ENCODE data around the gene CACNA1C. TPM values are rescaled to one million over a fixed set of nuclear protein-coding genes. Genes with fewer than 3 reads are reported as not detected.

The CACNA1C gene
- total RNA-seq, 4 donors from 2014 or later = 1.5 to 13.5 (median 2.1) TPM

DNA sequence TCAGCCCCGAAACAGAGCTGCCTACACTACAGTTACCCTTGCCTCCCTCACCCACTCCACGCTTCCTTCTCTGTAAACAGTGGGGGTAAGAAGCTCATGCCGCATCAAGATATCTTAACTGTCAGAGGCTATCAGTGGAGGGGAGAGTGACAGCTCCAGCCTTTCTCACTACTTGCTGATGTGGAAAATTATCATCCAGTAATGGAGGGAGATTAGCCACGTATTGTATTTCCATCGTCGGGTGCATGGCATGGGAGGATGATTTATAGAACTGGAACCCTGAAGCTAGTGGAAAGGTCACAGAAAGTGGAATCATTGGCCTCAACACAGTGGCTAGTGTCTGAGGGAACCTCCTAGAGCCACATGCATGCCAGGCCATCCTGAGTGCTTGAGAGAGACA, 471.1 kb downstream of the CACNA1C start:
- no peaks in the 10 kb centered on the region for H3K36me3 ChIP-seq
- no peaks in the 10 kb centered on the region for H3K27me3 ChIP-seq
- WGBS, 2 donors = 76 to 77% methylated on average over 4 to 6 of the region's 6 CpGs
- intact Hi-C loops (cut with DNase I) = no loop called here
- no peaks in the 10 kb centered on the region for H3K4me1 ChIP-seq
- no peak overlapping the region for H3K4me3 ChIP-seq
- H3K9me3 ChIP-seq = no peaks in the 10 kb centered on the region
- TF ChIP-seq, protein P1, sequence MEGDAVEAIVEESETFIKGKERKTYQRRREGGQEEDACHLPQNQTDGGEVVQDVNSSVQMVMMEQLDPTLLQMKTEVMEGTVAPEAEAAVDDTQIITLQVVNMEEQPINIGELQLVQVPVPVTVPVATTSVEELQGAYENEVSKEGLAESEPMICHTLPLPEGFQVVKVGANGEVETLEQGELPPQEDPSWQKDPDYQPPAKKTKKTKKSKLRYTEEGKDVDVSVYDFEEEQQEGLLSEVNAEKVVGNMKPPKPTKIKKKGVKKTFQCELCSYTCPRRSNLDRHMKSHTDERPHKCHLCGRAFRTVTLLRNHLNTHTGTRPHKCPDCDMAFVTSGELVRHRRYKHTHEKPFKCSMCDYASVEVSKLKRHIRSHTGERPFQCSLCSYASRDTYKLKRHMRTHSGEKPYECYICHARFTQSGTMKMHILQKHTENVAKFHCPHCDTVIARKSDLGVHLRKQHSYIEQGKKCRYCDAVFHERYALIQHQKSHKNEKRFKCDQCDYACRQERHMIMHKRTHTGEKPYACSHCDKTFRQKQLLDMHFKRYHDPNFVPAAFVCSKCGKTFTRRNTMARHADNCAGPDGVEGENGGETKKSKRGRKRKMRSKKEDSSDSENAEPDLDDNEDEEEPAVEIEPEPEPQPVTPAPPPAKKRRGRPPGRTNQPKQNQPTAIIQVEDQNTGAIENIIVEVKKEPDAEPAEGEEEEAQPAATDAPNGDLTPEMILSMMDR (IDR thresholded peaks at IDR 0.05) = no peak
- no peak for TF ChIP-seq POLR2A (IDR thresholded peaks at IDR 0.05)
- DNase-seq = no peak
- no peak overlapping the region for H3K27ac ChIP-seq

DNA sequence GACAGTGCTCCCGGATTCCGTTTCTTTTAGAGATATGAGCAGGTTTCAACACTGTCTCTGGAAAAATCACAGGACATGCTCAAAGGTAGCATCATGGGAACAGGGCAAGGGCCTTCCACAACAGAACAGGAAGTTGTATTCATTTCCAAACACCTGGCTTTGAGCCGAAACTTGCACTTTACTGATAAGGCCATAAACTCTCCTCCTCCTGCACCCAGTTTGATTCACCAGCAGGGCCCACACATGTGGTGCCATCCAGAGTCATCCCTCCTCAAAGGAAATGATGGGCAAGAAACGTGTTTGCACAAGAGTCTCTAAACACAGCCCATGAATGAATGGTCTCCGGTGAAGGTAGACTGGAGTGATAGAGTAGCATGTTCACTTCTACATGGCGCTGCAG, 473.6 kb downstream of the CACNA1C start:
- Histone ChIP-seq H3K36me3 (no peaks in the 10 kb centered on the region), H3K9me3 (no peaks in the 10 kb centered on the region), H3K4me1 (no peaks in the 10 kb centered on the region), H3K27ac (no peak overlapping the region), H3K27me3 (no peaks in the 10 kb centered on the region), H3K4me3 (no peak overlapping the region)
- DNase-seq = no peak
- intact Hi-C loops (cut with DNase I) = no loop called here
- WGBS, 2 donors = 68 to 69% methylated on average over 5 to 6 of the region's 6 CpGs
- TF ChIP-seq, protein P1 (IDR thresholded peaks at IDR 0.05) = no peak
- no peak for TF ChIP-seq POLR2A (IDR thresholded peaks at IDR 0.05)

DNA sequence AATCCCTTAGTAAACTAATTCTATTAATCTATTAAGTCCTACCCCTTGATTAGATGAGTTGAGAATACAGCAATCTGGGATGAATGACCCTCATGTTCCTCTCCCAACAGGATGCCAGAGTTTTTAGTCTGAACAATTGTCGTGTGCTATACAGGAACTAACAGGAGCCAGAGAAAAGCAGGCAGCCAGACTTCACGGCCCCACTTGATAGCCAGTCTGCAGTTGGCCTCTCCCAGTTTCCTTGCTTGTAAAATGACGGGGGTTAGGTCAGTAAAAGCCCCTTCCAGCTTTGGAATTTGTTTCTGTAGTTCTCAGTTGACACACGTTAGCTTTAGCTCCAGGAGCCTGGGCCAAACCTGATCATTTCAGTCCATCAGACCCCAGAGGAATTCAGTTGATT, 475.2 kb downstream of the CACNA1C start:
- TF ChIP-seq POLR2A (IDR thresholded peaks at IDR 0.05) = no peak
- TF ChIP-seq, protein P1 (IDR thresholded peaks at IDR 0.05) = no peak
- 62 to 69% methylated on average over 4 of the region's 4 CpGs for WGBS, 2 donors
- Histone ChIP-seq H3K27ac (no peak overlapping the region), H3K27me3 (no peaks in the 10 kb centered on the region), H3K4me1 (no peaks in the 10 kb centered on the region), H3K4me3 (no peak overlapping the region), H3K9me3 (no peaks in the 10 kb centered on the region), H3K36me3 (no peaks in the 10 kb centered on the region)
- intact Hi-C loops (cut with DNase I) = no loop called here
- DNase-seq = no peak

DNA sequence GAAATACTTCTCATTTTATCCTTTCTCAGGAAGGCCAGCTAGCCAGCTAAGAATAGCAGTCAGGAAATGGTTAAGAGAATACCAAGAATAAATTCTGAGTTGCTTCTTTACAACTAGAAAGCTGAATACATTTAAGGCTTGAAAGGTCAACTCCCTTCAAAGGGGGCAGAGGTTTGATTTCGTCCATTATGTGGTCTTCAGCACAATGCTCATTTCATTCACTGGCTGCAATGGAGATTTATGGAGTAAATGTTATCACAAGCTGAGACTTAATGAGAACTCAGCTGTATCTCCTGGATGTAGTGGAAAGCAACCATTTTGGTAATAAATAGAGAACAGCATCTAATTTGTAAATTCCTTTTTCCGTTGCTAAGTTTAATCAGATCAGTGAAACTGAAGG, 477.0 kb downstream of the CACNA1C start:
- Histone ChIP-seq H3K27ac (no peak overlapping the region), H3K4me1 (no peaks in the 10 kb centered on the region), H3K9me3 (no peaks in the 10 kb centered on the region), H3K4me3 (no peak overlapping the region), H3K36me3 (no peaks in the 10 kb centered on the region), H3K27me3 (no peaks in the 10 kb centered on the region)
- intact Hi-C loops (cut with DNase I) = no loop called here
- 63 to 75% methylated on average over 2 of the region's 2 CpGs for WGBS, 2 donors
- TF ChIP-seq, protein P1 (IDR thresholded peaks at IDR 0.05) = no peak
- no peak for DNase-seq

DNA sequence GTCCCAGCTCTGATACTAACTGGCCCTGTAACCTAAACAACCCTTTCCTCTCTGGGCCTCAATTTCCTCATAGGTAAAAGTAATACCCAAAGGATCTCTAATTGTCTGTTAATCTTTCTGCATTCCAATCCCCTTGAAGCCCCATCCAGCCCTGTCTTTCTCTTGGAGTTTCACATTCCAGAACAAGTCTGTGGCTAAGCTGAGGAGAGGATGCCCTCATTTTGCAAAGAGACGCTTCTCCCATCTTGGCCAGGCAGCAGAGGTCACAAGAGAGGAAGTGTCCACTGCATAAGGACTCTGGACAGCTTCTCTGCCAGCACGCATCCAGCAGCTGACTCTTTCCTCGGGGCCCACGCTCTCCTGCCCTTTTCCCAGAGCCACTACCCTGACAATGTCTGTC, 478.6 kb downstream of the CACNA1C start:
- TF ChIP-seq, protein P1 (IDR thresholded peaks at IDR 0.05) = no peak

More for the DNA sequence above, 478.6 kb downstream of the CACNA1C start:
- H3K27ac ChIP-seq = no peak overlapping the region
- no peaks in the 10 kb centered on the region for H3K36me3 ChIP-seq
- intact Hi-C loops (cut with DNase I) = no loop called here
- no peak overlapping the region for H3K4me3 ChIP-seq
- no peaks in the 10 kb centered on the region for H3K9me3 ChIP-seq
- no peaks in the 10 kb centered on the region for H3K4me1 ChIP-seq
- 73 to 92% methylated on average over 4 of the region's 4 CpGs for WGBS, 2 donors
- H3K27me3 ChIP-seq = no peaks in the 10 kb centered on the region
- no peak for DNase-seq

Data from esophagus squamous epithelium (tissue), 5 donors.